ENCODE measurements around the gene TMEM184A. TPM values are rescaled to one million over a fixed set of nuclear protein-coding genes. Genes with fewer than 3 reads are reported as not detected.

The TMEM184A gene
- total RNA-seq, 6 experiments from 2014 or later, result 15.1 to 32.8 (median 26.7) TPM

DNA sequence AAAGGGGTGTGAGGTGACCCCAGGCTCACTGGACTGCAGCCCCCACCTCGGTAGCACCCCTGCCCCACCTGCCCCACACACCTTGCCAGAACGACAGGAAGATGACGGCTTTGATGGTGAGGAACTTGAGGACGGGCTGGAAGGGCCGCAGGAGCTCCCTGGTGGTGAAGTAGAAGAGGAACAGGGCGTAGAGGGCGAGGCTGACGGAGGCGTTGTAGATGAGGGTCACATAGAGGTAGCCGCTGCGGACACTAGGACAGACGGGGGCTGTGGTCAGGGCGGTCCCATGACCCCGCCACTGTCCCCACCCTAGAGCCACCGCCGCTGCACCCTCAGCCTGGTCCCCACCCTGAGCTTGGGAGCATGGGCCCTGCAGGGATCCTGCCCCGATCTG is 7.6 kb downstream of the TMEM184A start:
- ATAC-seq (no peak), DNase-seq (no peak)
- Histone ChIP-seq H3K9me3 (no peaks in the 10 kb centered on the region), H3K36me3 (peaks cover 0 to 5% (median 1%) of the 10 kb centered on the region in 4 donors), H3K27me3 (no peaks in the 10 kb centered on the region), H3K4me1 (no peaks in the 10 kb centered on the region), H3K4me3 (no peak overlapping the region), H3K27ac (no peak overlapping the region)
- TF ChIP-seq POLR2A (IDR thresholded peaks at IDR 0.05) (no peak), CTCF (IDR thresholded peaks at IDR 0.05) (no peak)
- WGBS (ENCODE audit: insufficient coverage, low coverage, low lambda C conversion rate, missing lambda C conversion rate), result 45% methylated on average over 7 of the region's 17 CpGs
- intact Hi-C loops (cut with DNase I), result no loop called here

- intact Hi-C loops (cut with DNase I), result no loop called here
- H3K36me3 ChIP-seq, result peaks cover 0 to 5% (median 1%) of the 10 kb centered on the region in 4 donors
- no peaks in the 10 kb centered on the region for H3K27me3 ChIP-seq
- no peaks in the 10 kb centered on the region for H3K4me1 ChIP-seq
- no peaks in the 10 kb centered on the region for H3K9me3 ChIP-seq
- WGBS (ENCODE audit: insufficient coverage, low coverage, low lambda C conversion rate, missing lambda C conversion rate), result 62% methylated on average over 3 of the region's 35 CpGs
- H3K27ac ChIP-seq, result no peak overlapping the region
- TF ChIP-seq CTCF (IDR thresholded peaks at IDR 0.05) (no peak), POLR2A (IDR thresholded peaks at IDR 0.05) (no peak)
- no peak for DNase-seq
- no peak for ATAC-seq
- no peak overlapping the region for H3K4me3 ChIP-seq
Observed at GRCh38 chr7:1547777-1548437, 8.1 kb downstream of the TMEM184A start.

DNA sequence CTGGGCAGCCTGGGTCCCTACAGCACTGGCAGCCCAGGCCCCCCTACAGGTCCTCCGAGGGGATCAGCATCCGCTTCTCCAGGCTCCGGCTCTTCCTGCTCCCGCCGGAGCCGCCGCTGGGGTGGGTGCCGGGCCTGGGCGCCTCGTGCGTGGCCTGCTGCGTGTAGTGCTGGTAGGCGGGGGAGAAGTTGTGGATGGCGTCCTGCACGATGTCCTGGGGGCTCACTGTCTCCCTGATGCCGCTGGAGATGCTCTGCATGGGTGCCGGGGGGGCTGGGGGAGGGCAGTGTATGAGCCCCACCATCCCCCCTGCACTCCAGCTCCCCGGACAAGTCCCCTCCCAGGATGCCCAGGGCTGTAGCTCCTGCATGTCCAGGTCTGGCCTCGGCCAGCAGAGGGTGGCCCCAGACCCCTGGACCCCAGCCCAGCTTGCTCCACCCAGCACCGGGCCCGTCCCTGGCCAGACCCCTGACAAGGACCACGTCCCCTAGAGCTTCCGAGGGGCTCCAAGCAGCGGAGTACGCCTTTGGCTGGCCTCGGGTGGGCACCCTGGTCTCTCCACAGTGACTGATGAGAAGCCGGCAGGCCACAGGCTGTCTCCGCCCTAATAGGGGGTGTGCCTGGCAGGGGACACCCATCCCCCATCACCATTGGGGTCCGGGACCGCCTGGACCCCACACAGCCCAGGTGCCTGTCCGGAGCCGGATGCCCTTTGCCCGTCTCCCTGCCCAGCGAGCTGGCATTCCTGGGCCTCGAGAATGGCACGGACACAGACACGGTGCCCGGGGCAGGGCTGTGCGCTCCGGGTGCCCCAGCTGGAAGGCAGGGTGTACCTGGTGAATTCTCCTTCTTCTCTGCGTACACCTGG is 8.9 kb downstream of the TMEM184A start:
- no peak overlapping the region for H3K27ac ChIP-seq
- ATAC-seq (no peak), DNase-seq (no peak)
- H3K4me1 ChIP-seq, result no peaks in the 10 kb centered on the region
- no peaks in the 10 kb centered on the region for H3K27me3 ChIP-seq
- WGBS (ENCODE audit: insufficient coverage, low coverage, low lambda C conversion rate, missing lambda C conversion rate), result no CpG with 5 or more reads among the region's 41 CpGs
- H3K36me3 ChIP-seq, result peaks cover 0 to 5% (median 2%) of the 10 kb centered on the region in 4 donors
- no peaks in the 10 kb centered on the region for H3K9me3 ChIP-seq
- no peak for TF ChIP-seq POLR2A (IDR thresholded peaks at IDR 0.05)
- no peak for TF ChIP-seq CTCF (IDR thresholded peaks at IDR 0.05)
- intact Hi-C loops (cut with DNase I), result no loop called here
- H3K4me3 ChIP-seq, result no peak overlapping the region

- H3K36me3 ChIP-seq, result peaks cover 0 to 5% (median 2%) of the 10 kb centered on the region in 4 donors
- DNase-seq (no peak), ATAC-seq (no peak)
- H3K27me3 ChIP-seq, result no peaks in the 10 kb centered on the region
- no peak overlapping the region for H3K27ac ChIP-seq
- H3K4me1 ChIP-seq, result no peaks in the 10 kb centered on the region
- intact Hi-C loops (cut with DNase I), result no loop called here
- WGBS (ENCODE audit: insufficient coverage, low coverage, low lambda C conversion rate, missing lambda C conversion rate), result 54% methylated on average over 2 of the region's 28 CpGs
- no peaks in the 10 kb centered on the region for H3K9me3 ChIP-seq
- no peak overlapping the region for H3K4me3 ChIP-seq
- TF ChIP-seq POLR2A (IDR thresholded peaks at IDR 0.05) (no peak), CTCF (IDR thresholded peaks at IDR 0.05) (no peak)
Observed at GRCh38 chr7:1546274-1546908, 9.6 kb downstream of the TMEM184A start.
